ENCODE data around the gene RIOK3.
"Not testable (repeated sequence)": the region's sequence is repeated elsewhere in the genome, so short reads cannot be mapped to it uniquely, and the experiment has no call there.

The RIOK3 gene

GRCh38 chr18:23452347-23452727 is 750 bp upstream of the RIOK3 start:
- no peak for DNase-seq

GRCh38 chr18:23453680-23454058 is 582 bp downstream of the RIOK3 start:
- no peak for DNase-seq

GRCh38 chr18:23456835-23457234 is 3.7 kb downstream of the RIOK3 start:
- no peak for DNase-seq

GRCh38 chr18:23458830-23459529 is 5.9 kb downstream of the RIOK3 start:
- no peak for DNase-seq

GRCh38 chr18:23459530-23459921 is 6.4 kb downstream of the RIOK3 start:
- no peak for DNase-seq

GRCh38 chr18:23460285-23461273 is 7.5 kb downstream of the RIOK3 start:
- no peak for DNase-seq

- DNase-seq: no peak
Observed at GRCh38 chr18:23462876-23463275, 9.8 kb downstream of the RIOK3 start.

- no peak for DNase-seq
Observed at GRCh38 chr18:23468753-23469459, 15.8 kb downstream of the RIOK3 start.

- no peak for DNase-seq
Observed at GRCh38 chr18:23470620-23471387, 17.7 kb downstream of the RIOK3 start.

GRCh38 chr18:23471486-23471885 is 18.4 kb downstream of the RIOK3 start:
- no peak for DNase-seq

GRCh38 chr18:23479829-23480505 is 26.9 kb downstream of the RIOK3 start:
- no peak for DNase-seq

- no peak for DNase-seq
Observed at GRCh38 chr18:23484561-23485182, 31.6 kb downstream of the RIOK3 start.

- no peak for DNase-seq
Observed at GRCh38 chr18:23485386-23485785, 32.3 kb downstream of the RIOK3 start.

- peak; percentile 36 for DNase-seq
Observed at GRCh38 chr18:23487738-23488570, 34.9 kb downstream of the RIOK3 start.

- DNase-seq: not testable (repeated sequence)
Observed at GRCh38 chr18:23489586-23489985, 36.5 kb downstream of the RIOK3 start.

GRCh38 chr18:23493654-23494053 is 40.6 kb downstream of the RIOK3 start:
- no peak for DNase-seq

- DNase-seq: no peak
Observed at GRCh38 chr18:23494992-23495391, 41.9 kb downstream of the RIOK3 start.

- no peak for DNase-seq
Observed at GRCh38 chr18:23495723-23496440, 42.8 kb downstream of the RIOK3 start.

- DNase-seq: no peak
Observed at GRCh38 chr18:23498117-23498516, 45.0 kb downstream of the RIOK3 start.

GRCh38 chr18:23498877-23499276 is 45.8 kb downstream of the RIOK3 start:
- peak; percentile 64 for DNase-seq
